Activated naive CD4-positive, alpha-beta T cell treated with anti-CD3 and anti-CD28 coated beads, Interleukin-2, amount 50 U/mL, for 72 hours (primary cell): Measurements from ENCODE around the gene ADGRV1. TPM values are rescaled to one million over a fixed set of nuclear protein-coding genes. Genes with fewer than 3 reads are reported as not detected.
"Not testable (repeated sequence)": the region's sequence is repeated elsewhere in the genome, so short reads cannot be mapped to it uniquely, and the experiment has no call there.

Experiments used
- ATAC-seq, 2 donors: fragments of 150-1000 bp; cut with Tn5 transposase; 2 replicates each; pipeline ENCODE4 v1.10.0; 2021; ENCODE audit warnings: mild to moderate bottlenecking in 2 of 2, moderate library complexity in 2 of 2
- DNase-seq, 2 donors: peaks; one replicate each; pipeline ENCODE4 v3.0.0; 2021 to 2022; ENCODE audit warnings: low spot score in 2 of 2
- H3K27ac Mint-ChIP-seq, 2 donors: one replicate each; pipeline ENCODE4 v1.8.0; 2022; ENCODE audit warnings: mild to moderate bottlenecking in 2 of 2, mixed read lengths in 2 of 2
- H3K36me3 Mint-ChIP-seq, 2 donors: one replicate each; pipeline ENCODE4 v1.8.0; 2022; ENCODE audit warnings: mixed read lengths in 2 of 2
- H3K9me3 Mint-ChIP-seq, 2 donors: one replicate each; pipeline ENCODE4 v1.8.0; 2022; ENCODE audit warnings: mixed read lengths in 2 of 2
- total RNA-seq, 2 donors: library from RNA; stranded (reverse); gene quantifications; one replicate each; pipeline ENCODE4 v1.2.3, GENCODE V29; 2022

Gene ADGRV1
- total RNA-seq, 2 donors from 2014 or later: 0.16 TPM; not detected in 1

- H3K36me3 Mint-ChIP-seq: peaks cover 0 to 6% of the 10 kb centered on the region in 2 donors
- no peak overlapping the region for H3K27ac Mint-ChIP-seq
- no peak for ATAC-seq
- no peaks in the 10 kb centered on the region for H3K9me3 Mint-ChIP-seq
- no peak for DNase-seq
These were observed 406.6 kb downstream of the ADGRV1 start for GRCh38 chr5:90965110-90965685.

GRCh38 chr5:90967443-90967842 lies 408.8 kb downstream of the ADGRV1 start:
- Mint-ChIP-seq H3K27ac (no peak overlapping the region), H3K36me3 (peaks cover 9 to 12% of the 10 kb centered on the region in 2 donors), H3K9me3 (peaks cover 6 to 8% of the 10 kb centered on the region in 2 donors)
- ATAC-seq (no peak), DNase-seq (no peak)

DNA sequence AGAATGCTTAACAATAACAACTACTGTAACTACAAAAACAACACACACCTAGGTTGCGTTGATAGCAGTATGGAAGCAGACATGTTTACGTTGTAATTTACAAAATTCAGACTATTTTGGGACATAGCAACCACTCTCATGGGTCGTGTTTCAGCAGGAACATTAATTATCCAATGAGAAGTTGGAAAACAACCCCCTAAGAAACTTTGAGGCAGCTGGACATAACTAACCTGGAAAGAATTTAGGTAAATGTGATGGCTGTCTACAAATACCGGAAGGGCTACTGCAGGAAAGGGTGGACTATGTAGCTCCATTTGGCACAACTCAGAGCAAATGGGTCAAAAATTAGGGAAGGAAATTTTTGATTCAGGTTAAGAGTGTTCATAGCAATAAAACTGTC lies 409.3 kb downstream of the ADGRV1 start:
- no peak for DNase-seq
- H3K36me3 Mint-ChIP-seq: peaks cover 9 to 12% of the 10 kb centered on the region in 2 donors
- peaks cover 6 to 12% of the 10 kb centered on the region in 2 donors for H3K9me3 Mint-ChIP-seq
- ATAC-seq: no peak
- H3K27ac Mint-ChIP-seq: no peak overlapping the region

- ATAC-seq: no peak
These were observed 409.7 kb downstream of the ADGRV1 start for GRCh38 chr5:90968319-90968718.

DNA sequence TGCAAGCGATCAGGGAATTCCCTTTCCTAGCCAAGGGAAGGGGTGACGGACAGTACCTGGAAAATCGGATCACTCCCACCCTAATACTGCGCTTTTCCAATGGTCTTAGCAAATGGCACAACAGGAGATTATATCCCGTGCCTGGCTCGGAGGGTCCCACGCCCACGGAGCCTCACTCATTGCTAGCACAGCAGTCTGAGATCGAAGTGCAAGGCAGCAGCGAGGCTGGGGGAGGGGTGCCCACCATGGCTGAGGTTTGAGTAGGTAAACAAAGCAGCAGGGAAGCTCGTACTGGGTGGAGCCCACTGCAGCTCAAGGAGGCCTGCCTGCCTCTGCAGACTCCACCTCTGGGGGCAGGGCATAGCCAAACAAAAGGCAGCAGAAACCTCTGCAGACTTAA lies 411.3 kb downstream of the ADGRV1 start:
- H3K27ac Mint-ChIP-seq, DNase-seq, ATAC-seq: not testable (repeated sequence)
- peaks cover 9 to 12% of the 10 kb centered on the region in 2 donors for H3K36me3 Mint-ChIP-seq
- peaks cover 6 to 12% of the 10 kb centered on the region in 2 donors for H3K9me3 Mint-ChIP-seq

More at GRCh38 chr5:90968319-90968718, 409.7 kb downstream of the ADGRV1 start:
- no peak overlapping the region for H3K27ac Mint-ChIP-seq
- no peak for DNase-seq
- peaks cover 9 to 12% of the 10 kb centered on the region in 2 donors for H3K36me3 Mint-ChIP-seq
- peaks cover 6 to 12% of the 10 kb centered on the region in 2 donors for H3K9me3 Mint-ChIP-seq

DNA sequence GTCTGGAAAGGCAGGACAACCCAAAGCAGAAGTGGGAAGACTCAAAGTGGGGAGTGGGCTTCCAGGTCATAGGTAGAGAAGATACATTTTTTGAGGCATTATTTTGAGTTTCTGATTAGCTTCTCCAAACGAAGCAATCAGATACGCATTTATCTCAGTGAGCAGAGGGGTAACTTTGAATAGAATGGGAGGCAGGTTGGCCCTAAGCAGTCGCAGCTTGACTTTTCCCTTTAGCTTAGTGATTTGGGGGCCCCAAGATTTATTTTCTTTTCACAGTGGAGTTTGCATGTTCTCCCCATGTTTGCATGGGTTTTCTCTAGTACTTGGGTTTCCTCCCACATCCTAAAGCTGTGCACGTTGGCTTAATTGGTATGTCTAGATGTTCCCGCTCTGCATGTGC lies 422.6 kb downstream of the ADGRV1 start:
- H3K36me3 Mint-ChIP-seq: no peaks in the 10 kb centered on the region
- no peak overlapping the region for H3K27ac Mint-ChIP-seq
- no peak for ATAC-seq
- no peak for DNase-seq
- H3K9me3 Mint-ChIP-seq: no peaks in the 10 kb centered on the region

DNA sequence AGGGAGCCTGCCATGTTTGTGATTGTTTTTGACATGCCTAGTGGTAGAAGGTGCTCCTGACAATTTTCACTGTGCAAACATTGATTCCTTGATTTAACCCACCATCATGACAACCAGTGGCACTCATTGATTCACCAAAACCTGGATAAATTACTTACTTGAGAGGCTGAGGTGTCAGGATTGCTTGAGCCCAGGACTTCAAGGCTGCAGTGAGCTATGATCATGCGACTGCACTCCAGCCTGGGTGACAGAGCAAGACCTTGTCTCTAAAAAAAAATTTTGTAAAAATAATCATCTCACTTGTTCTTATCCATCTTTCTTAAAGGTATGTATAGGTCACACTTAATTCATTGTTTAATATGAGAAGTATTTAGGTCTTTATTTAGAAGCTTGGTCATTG lies 423.2 kb downstream of the ADGRV1 start:
- no peak for ATAC-seq
- no peak for DNase-seq
- no peak overlapping the region for H3K27ac Mint-ChIP-seq
- no peaks in the 10 kb centered on the region for H3K36me3 Mint-ChIP-seq
- no peaks in the 10 kb centered on the region for H3K9me3 Mint-ChIP-seq

GRCh38 chr5:90982576-90982975 lies 424.0 kb downstream of the ADGRV1 start:
- ATAC-seq: no peak
- H3K36me3 Mint-ChIP-seq: no peaks in the 10 kb centered on the region
- DNase-seq: no peak
- H3K27ac Mint-ChIP-seq: no peak overlapping the region
- H3K9me3 Mint-ChIP-seq: no peaks in the 10 kb centered on the region

GRCh38 chr5:90983148-90983547 lies 424.6 kb downstream of the ADGRV1 start:
- no peak for DNase-seq
- Mint-ChIP-seq H3K9me3 (no peaks in the 10 kb centered on the region), H3K36me3 (no peaks in the 10 kb centered on the region), H3K27ac (no peak overlapping the region)
- ATAC-seq: no peak

GRCh38 chr5:90983711-90984124 lies 425.1 kb downstream of the ADGRV1 start:
- H3K36me3 Mint-ChIP-seq: no peaks in the 10 kb centered on the region
- ATAC-seq (no peak), DNase-seq (no peak)
- H3K9me3 Mint-ChIP-seq: no peaks in the 10 kb centered on the region
- H3K27ac Mint-ChIP-seq: no peak overlapping the region

DNA sequence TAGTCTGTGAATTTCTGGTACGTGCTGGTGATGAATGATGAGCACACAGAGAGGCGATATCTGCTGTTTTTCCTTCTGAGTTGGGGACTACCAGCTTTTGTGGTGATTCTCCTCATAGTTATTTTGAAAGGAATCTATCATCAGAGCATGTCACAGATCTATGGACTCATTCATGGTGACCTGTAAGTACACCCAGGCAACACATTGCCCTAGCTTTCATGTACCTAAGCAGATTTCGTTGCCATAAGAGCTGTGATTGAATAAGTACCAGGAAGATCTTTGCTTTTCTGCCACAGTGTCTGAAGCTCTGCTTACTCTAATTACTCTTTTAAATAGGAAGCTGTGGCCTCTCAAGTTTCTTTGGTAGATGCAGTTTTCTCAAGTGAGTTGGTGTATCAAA lies 426.7 kb downstream of the ADGRV1 start:
- no peak for DNase-seq
- H3K27ac Mint-ChIP-seq: no peak overlapping the region
- peaks cover 0 to 5% of the 10 kb centered on the region in 2 donors for H3K9me3 Mint-ChIP-seq
- ATAC-seq: no peak
- H3K36me3 Mint-ChIP-seq: no peaks in the 10 kb centered on the region

GRCh38 chr5:90987726-90988125 lies 429.1 kb downstream of the ADGRV1 start:
- ATAC-seq: no peak
- peaks cover 0 to 5% of the 10 kb centered on the region in 2 donors for H3K9me3 Mint-ChIP-seq
- DNase-seq: no peak
- H3K36me3 Mint-ChIP-seq: no peaks in the 10 kb centered on the region
- H3K27ac Mint-ChIP-seq: no peak overlapping the region

- ATAC-seq (no peak), DNase-seq (no peak)
- Mint-ChIP-seq H3K27ac (no peak overlapping the region), H3K9me3 (peaks cover 5 to 12% of the 10 kb centered on the region in 2 donors), H3K36me3 (no peaks in the 10 kb centered on the region)
These were observed 432.6 kb downstream of the ADGRV1 start for GRCh38 chr5:90991201-90991600.

DNA sequence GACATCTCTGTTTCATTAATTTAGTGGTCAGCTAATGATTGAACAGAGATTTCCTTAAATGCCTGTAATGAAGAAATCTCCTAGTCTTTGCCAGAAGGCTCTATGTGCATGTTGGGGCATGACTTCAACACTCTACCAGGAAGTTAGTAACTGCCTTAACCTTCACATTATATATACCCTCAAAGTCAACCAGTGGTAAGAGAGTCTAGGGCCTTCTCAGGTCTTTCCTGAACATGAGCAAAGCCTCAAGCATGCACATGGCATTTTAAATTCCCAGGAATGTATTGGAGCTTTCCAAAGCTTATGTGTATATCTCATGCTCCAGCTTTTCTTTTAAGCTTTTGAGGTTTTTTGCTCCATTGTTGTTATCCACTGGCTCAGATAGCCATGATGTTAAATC lies 436.2 kb downstream of the ADGRV1 start:
- DNase-seq: no peak
- H3K9me3 Mint-ChIP-seq: peaks cover 5 to 7% of the 10 kb centered on the region in 2 donors
- H3K27ac Mint-ChIP-seq: no peak overlapping the region
- no peak for ATAC-seq
- H3K36me3 Mint-ChIP-seq: no peaks in the 10 kb centered on the region

DNA sequence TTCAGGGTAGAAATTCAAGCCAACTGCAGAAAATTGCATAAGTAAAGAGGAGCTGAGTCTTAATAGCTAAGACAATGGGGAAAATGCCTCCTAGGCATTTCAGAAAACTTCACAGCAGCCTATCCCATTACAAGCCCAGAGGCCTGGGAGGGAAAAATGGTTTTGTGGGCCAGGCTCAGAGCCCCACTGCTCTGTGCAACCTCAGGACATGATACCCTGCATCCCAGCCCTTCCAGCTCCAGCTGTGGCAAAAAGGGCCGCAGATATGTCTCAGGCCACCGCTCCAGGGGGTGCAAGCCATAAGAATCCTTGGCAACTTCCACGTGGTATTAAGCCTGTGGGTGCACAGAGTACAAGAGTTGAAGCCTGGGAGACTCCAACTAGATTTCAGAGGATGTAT lies 437.5 kb downstream of the ADGRV1 start:
- Mint-ChIP-seq H3K36me3 (no peaks in the 10 kb centered on the region), H3K9me3 (peaks cover 5 to 7% of the 10 kb centered on the region in 2 donors), H3K27ac (no peak overlapping the region)
- DNase-seq (no peak), ATAC-seq (no peak)

- peaks cover 5 to 7% of the 10 kb centered on the region in 2 donors for H3K9me3 Mint-ChIP-seq
- H3K36me3 Mint-ChIP-seq: no peaks in the 10 kb centered on the region
- DNase-seq: no peak
- ATAC-seq: no peak
- H3K27ac Mint-ChIP-seq: no peak overlapping the region
These were observed 438.5 kb downstream of the ADGRV1 start for GRCh38 chr5:90997082-90997481.

DNA sequence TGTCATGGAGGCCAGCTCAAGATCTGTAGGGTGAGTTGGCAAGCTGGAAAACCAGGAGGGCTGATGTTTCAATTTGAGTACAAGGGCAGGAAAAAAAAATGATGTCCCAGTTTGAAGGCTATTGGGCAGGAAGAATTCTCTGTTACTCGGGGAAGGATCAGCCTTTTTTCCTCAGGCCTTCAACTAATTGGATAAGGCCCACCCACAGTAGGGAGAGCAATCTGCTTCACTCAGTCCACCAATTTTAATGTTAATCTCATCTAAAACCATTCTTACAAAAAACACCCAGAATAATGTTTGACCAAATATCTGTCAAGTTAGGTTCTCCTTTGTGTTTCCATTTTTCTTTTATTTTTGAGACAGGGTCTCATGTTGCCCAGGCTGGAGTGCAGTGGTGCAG lies 442.1 kb downstream of the ADGRV1 start:
- H3K36me3 Mint-ChIP-seq: no peaks in the 10 kb centered on the region
- H3K27ac Mint-ChIP-seq: no peak overlapping the region
- DNase-seq: no peak
- H3K9me3 Mint-ChIP-seq: peaks cover 0 to 1% of the 10 kb centered on the region in 2 donors
- no peak for ATAC-seq

DNA sequence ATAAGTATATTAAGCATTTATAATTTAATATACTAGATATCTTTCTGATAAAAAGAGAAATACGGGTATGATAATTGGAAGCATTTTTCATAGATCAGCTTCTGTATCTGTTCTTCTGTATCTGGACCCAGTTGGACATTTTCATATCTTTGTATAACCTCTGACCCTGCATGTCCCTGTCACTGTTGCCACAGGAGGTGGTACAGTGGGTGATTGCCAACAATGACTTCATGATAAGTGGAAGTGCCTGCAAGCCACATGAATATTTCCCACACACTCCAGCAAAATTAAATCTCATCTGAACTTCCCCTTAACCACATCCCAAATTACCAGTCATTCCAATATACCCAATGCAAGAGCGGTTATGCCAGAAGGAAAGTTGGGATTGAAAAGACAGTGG lies 448.1 kb downstream of the ADGRV1 start:
- H3K27ac Mint-ChIP-seq: no peak overlapping the region
- ATAC-seq (no peak), DNase-seq (no peak)
- H3K36me3 Mint-ChIP-seq: no peaks in the 10 kb centered on the region
- H3K9me3 Mint-ChIP-seq: no peaks in the 10 kb centered on the region
